ENCODE results near the gene HERC3. TPM values are rescaled to one million over a fixed set of nuclear protein-coding genes. Genes with fewer than 3 reads are reported as not detected.

The HERC3 gene
- total RNA-seq, 4 donors from 2014 or later = 29.8 to 48.9 (median 42.4) TPM

GRCh38 chr4:88660446-88661294, 68.4 kb downstream of the HERC3 start:
- TF ChIP-seq CTCF (IDR thresholded peaks at IDR 0.05; ENCODE audit: low read depth) = no peak

DNA sequence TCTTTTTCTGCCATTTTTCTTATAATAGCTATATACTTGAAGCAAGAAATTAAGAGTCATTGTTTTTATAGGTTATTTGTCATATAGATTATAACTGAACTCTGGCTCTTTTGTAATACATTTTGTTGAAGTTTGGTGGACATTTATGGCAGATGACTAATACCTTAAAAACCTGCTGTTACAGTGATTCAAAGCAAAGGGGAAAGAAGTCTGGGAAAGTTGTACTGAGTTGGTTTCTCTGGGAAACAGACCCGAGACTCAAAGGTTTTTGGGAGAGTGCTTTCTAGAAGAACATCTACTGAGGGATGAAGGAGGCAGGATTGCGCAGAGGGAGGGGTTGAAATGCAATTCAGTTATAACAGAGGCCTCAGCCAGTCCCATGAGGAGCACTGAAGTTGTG, 69.5 kb downstream of the HERC3 start:
- no peak for TF ChIP-seq CTCF (IDR thresholded peaks at IDR 0.05; ENCODE audit: low read depth)

DNA sequence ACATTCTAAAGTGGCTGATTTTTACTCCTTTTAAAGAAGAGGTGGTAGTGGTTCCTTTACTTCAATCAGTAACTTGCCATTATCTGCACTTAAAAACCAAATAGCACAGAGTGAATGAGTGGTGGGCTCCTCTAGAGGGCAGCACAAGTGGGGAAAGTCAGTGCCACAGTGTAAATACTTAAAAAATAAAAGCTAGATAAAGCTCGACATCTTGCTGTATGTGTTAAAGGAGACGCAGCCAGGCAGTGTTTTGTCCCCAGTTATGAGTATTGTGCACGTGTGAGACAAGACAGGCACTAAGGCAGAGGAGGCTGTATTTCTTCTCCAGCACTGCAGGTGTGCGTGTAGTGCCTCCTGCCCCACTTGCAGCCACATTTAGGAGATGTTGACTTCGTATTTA, 80.7 kb downstream of the HERC3 start:
- no peak for TF ChIP-seq CTCF (IDR thresholded peaks at IDR 0.05; ENCODE audit: low read depth)

DNA sequence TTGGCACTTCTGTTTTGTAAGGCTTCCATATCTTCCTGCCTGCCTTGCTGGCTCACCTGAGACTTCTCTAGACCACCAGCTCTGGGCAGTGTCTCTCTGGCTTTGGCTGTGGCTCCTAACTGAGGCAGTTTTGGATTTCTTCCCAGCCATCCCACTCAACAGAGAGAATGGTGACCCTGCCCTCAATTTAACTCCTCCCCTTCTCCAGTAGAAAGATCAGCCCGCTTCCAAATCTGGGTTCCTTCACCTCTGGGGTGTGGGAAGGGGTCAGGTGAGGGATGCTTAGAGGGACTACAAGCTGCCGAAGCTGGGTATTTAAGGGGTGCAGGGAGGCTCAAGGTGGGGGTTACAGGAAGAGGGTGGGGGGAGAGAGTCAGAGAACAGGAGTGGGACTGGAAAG, 81.6 kb downstream of the HERC3 start:
- TF ChIP-seq CTCF (IDR thresholded peaks at IDR 0.05; ENCODE audit: low read depth) = no peak

DNA sequence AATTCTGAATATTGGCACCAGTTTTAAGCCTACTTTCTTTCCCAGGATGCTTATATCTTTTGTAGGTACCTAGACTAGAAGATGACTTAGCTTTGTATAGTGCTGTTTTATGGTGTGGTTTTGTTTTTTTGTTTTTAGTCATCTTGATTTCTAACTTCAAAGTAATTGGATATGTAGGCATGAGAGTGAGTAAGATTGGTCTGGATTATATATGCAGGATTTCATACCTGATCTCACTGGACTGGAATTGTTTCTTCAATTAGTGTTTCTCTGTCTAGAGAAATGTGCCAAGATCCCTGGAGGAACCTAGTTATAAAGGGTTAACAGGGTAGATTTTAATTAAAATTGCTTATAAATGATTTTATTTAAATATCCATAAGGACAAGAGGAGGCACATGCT, 82.3 kb downstream of the HERC3 start:
- no peak for TF ChIP-seq CTCF (IDR thresholded peaks at IDR 0.05; ENCODE audit: low read depth)

GRCh38 chr4:88674979-88675378, 82.7 kb downstream of the HERC3 start:
- TF ChIP-seq CTCF (IDR thresholded peaks at IDR 0.05; ENCODE audit: low read depth) = no peak

- no peak for TF ChIP-seq CTCF (IDR thresholded peaks at IDR 0.05; ENCODE audit: low read depth)
Measured at GRCh38 chr4:88675543-88675942, 83.3 kb downstream of the HERC3 start.

Data from subcutaneous adipose tissue (tissue), 4 donors.